Testis (tissue), 5 donors: ENCODE results near the gene AATK. TPM values are rescaled to one million over a fixed set of nuclear protein-coding genes. Genes with fewer than 3 reads are reported as not detected.

ENCODE experiments used
- DNase-seq: peaks from one replicate; pipeline ENCODE4 v3.0.0-alpha.2; 2019
- H3K27ac ChIP-seq, 2 donors: fragments of 200-600 bp; sonication (generic); one replicate each; pipeline ENCODE4 v1.5.1; 2019
- H3K27me3 ChIP-seq: fragments of 200-600 bp; sonication (generic); one replicate; pipeline ENCODE4 v1.5.1; 2019
- H3K36me3 ChIP-seq: fragments of 200-600 bp; sonication (generic); one replicate; pipeline ENCODE4 v1.5.1; 2017; ENCODE audit warnings: low read depth; ENCODE audit errors: missing control alignments
- H3K4me1 ChIP-seq: fragments of 200-600 bp; sonication (generic); one replicate; pipeline ENCODE4 v1.5.1; 2019
- H3K4me3 ChIP-seq, 2 donors: fragments of 200-600 bp; sonication (generic); one replicate each; pipeline ENCODE4 v1.5.1; 2017 to 2019
- H3K9me3 ChIP-seq: fragments of 200-600 bp; sonication (generic); one replicate; pipeline ENCODE4 v1.5.1; 2017
- POLR2A ChIP-seq: fragments of 450-650 bp; IDR thresholded peaks from one replicate; pipeline ENCODE4 v1.6.1; 2017; ENCODE audit warnings: antibody characterized with exemption, mild to moderate bottlenecking, moderate library complexity
- WGBS, 2 donors: methylation state at CpG; one replicate each; pipeline ENCODE4 v1.1.5; 2018; 5-methylcytosine and 5-hydroxymethylcytosine counted together
- intact Hi-C: fragments of 100-400 bp; cut with DNase I; formaldehyde crosslinking; loops from one replicate; pipeline ENCODE4 v1.15.1; 2023; ENCODE audit warnings: low total_unique reads
- long read RNA-seq, 2 donors: transcript quantifications; one replicate each; lab custom pipeline, GENCODE V29; 2026
- polyA plus RNA-seq: library from polyadenylated mRNA; stranded (reverse); fragments of 350-450 nt; fragmentation: Illumina TruSeq; extraction: RNeasy Lipid Tissue Mini Kit (QIAGEN cat#74804); gene quantifications from one replicate; pipeline ENCODE4 v1.2.3, GENCODE V29; 2014; ENCODE audit warnings: low read depth, low replicate concordance; ENCODE audit not compliant: insufficient read depth
- total RNA-seq, 2 donors: library from RNA; depleted of rRNA; stranded (reverse); fragments of >200 nt; gene quantifications; one replicate each; pipeline ENCODE4 v1.2.3, GENCODE V29; 2016
- TF ChIP-seq, protein P1 (sequence below), 3 experiments: fragments of 450-650 bp in 2 of 3; fragments of 200-600 bp in 1 of 3; sonication (generic) in 1 of 3; IDR thresholded peaks; one replicate each; pipeline ENCODE4 v1.5.1; 2016 to 2019; ENCODE audit warnings: antibody characterized with exemption in 3 of 3, mild to moderate bottlenecking in 2 of 3, moderate library complexity in 1 of 3

The AATK gene, protein sequence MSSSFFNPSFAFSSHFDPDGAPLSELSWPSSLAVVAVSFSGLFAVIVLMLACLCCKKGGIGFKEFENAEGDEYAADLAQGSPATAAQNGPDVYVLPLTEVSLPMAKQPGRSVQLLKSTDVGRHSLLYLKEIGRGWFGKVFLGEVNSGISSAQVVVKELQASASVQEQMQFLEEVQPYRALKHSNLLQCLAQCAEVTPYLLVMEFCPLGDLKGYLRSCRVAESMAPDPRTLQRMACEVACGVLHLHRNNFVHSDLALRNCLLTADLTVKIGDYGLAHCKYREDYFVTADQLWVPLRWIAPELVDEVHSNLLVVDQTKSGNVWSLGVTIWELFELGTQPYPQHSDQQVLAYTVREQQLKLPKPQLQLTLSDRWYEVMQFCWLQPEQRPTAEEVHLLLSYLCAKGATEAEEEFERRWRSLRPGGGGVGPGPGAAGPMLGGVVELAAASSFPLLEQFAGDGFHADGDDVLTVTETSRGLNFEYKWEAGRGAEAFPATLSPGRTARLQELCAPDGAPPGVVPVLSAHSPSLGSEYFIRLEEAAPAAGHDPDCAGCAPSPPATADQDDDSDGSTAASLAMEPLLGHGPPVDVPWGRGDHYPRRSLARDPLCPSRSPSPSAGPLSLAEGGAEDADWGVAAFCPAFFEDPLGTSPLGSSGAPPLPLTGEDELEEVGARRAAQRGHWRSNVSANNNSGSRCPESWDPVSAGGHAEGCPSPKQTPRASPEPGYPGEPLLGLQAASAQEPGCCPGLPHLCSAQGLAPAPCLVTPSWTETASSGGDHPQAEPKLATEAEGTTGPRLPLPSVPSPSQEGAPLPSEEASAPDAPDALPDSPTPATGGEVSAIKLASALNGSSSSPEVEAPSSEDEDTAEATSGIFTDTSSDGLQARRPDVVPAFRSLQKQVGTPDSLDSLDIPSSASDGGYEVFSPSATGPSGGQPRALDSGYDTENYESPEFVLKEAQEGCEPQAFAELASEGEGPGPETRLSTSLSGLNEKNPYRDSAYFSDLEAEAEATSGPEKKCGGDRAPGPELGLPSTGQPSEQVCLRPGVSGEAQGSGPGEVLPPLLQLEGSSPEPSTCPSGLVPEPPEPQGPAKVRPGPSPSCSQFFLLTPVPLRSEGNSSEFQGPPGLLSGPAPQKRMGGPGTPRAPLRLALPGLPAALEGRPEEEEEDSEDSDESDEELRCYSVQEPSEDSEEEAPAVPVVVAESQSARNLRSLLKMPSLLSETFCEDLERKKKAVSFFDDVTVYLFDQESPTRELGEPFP (N-terminal part only)
- total RNA-seq (1 to 10 TPM; 3.8 to 5.6 TPM), polyA plus RNA-seq (3.5 TPM)
- long read RNA-seq, donor 1: 0 reads
- long read RNA-seq, donor 2: 0 reads

DNA sequence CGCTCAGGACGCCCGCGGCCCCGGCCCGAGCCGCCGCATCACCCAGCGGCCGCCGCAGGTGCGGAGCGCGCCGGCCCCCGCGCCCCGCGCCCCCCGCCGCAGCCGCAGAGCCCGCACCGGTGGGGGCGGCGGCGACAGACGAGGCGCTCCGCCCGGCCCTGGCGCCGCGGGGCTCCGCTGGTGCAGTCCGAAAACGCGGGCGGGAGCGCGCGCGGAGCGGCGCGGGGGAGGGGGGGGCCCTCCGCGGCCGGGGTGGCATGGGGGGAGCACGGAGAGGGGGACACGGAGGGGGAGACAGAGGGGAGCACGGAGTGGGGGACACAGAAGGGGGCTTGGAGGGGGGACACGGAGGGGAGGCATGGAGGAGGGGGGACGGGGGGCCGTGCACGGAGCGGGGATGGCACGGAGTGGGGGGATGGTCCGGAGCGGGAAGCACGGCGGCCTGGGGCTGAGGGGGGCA lies at the start of gene AATK:
AATK (minus strand) TSS at position 189 of the 460 bp plus-strand sequence. CDS start 229 bp downstream, outside the sequence.
- no peaks in the 10 kb centered on the region for H3K9me3 ChIP-seq
- H3K27ac ChIP-seq: peak within 1 kb of the TSS; percentile 15 to 39
- intact Hi-C loops: no loop called here
- H3K4me1 ChIP-seq: peaks cover 7% of the 10 kb centered on the region
- WGBS, 2 donors: 0 to 1% methylated on average over 16 to 21 of the region's 62 CpGs
- H3K4me3 ChIP-seq: peak within 1 kb of the TSS; percentile 36 to 61
- no peak for TF ChIP-seq POLR2A
- TF ChIP-seq, protein P1, sequence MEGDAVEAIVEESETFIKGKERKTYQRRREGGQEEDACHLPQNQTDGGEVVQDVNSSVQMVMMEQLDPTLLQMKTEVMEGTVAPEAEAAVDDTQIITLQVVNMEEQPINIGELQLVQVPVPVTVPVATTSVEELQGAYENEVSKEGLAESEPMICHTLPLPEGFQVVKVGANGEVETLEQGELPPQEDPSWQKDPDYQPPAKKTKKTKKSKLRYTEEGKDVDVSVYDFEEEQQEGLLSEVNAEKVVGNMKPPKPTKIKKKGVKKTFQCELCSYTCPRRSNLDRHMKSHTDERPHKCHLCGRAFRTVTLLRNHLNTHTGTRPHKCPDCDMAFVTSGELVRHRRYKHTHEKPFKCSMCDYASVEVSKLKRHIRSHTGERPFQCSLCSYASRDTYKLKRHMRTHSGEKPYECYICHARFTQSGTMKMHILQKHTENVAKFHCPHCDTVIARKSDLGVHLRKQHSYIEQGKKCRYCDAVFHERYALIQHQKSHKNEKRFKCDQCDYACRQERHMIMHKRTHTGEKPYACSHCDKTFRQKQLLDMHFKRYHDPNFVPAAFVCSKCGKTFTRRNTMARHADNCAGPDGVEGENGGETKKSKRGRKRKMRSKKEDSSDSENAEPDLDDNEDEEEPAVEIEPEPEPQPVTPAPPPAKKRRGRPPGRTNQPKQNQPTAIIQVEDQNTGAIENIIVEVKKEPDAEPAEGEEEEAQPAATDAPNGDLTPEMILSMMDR (IDR thresholded peaks at IDR 0.05): no peak
- H3K27me3 ChIP-seq: no peaks in the 10 kb centered on the region
- no peaks in the 10 kb centered on the region for H3K36me3 ChIP-seq
- no peak for DNase-seq

DNA sequence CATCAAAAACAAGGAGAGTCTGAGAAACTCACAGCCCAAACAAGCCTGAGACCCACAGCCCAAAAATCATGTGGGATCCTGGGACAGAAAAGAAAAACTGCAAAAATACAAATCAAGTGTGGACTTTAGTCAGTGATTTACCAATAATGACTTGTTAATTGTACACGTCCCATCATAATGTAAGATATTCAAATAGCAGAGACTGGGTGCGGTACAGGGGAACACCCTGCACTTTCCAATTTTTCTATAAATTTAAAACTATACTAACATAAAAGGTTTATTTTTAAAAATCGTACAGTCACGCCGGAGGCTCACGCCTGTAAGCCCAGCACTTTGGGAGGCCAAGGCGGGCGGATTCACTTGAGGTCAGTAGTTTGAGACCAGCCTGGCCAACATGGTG lies 48.0 kb upstream of the AATK start:
- Histone ChIP-seq H3K27ac (no peak overlapping the region), H3K36me3 (no peaks in the 10 kb centered on the region), H3K9me3 (no peaks in the 10 kb centered on the region), H3K4me3 (no peak overlapping the region), H3K27me3 (no peaks in the 10 kb centered on the region), H3K4me1 (no peaks in the 10 kb centered on the region)
- DNase-seq: no peak
- intact Hi-C loops: no loop called here
- 92 to 94% methylated on average over 8 of the region's 8 CpGs for WGBS, 2 donors
- TF ChIP-seq, protein P1 (IDR thresholded peaks at IDR 0.05): no peak
- TF ChIP-seq POLR2A: no peak

DNA sequence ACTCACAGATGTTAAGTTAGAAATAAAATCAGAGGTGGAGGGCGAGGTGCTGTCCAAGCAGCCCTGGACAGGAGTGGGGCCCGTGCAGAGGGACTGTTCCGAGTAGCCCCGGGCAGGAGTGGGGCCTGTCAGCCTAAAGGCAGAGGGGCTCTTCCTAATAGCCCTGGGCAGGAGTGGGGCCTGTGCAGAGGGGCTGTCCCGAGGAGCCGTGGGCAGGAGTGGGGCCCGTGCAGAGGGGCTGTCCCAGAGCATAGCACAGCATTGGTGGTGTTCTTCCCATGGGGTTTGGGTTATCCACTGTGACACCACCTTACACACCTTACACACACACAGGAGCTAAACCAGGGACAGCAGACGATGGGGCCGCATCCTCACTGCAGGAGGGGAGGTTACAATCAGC lies 46.3 kb upstream of the AATK start:
- Histone ChIP-seq H3K27me3 (no peaks in the 10 kb centered on the region), H3K4me3 (no peak overlapping the region), H3K36me3 (no peaks in the 10 kb centered on the region), H3K27ac (no peak overlapping the region), H3K4me1 (no peaks in the 10 kb centered on the region), H3K9me3 (no peaks in the 10 kb centered on the region)
- intact Hi-C loops: no loop called here
- WGBS, 2 donors: 89 to 90% methylated on average over 5 to 9 of the region's 9 CpGs
- DNase-seq: no peak
- TF ChIP-seq, protein P1 (IDR thresholded peaks at IDR 0.05): no peak
- no peak for TF ChIP-seq POLR2A

DNA sequence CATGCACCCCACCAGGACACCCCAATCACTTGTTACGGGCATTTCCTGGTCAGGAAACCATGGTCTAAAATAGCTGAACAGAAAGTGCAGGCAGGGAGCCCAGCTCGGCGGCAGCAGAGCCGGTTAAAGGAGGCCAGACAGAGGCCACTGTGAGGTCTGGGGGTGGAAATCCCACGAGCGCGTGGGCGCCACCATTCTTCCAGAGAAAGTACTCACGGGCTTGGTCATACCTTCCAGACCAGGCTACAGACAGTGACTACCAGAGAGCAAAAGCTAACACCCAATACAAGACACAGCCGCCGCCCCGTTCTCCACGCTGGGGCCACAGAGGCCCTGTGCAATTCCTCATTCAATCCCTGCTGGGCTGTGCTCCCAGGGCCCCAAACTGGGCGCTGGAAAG lies 44.8 kb upstream of the AATK start:
- TF ChIP-seq POLR2A: no peak
- intact Hi-C loops: no loop called here
- Histone ChIP-seq H3K4me1 (no peaks in the 10 kb centered on the region), H3K36me3 (no peaks in the 10 kb centered on the region), H3K9me3 (no peaks in the 10 kb centered on the region), H3K4me3 (no peak overlapping the region), H3K27me3 (no peaks in the 10 kb centered on the region), H3K27ac (no peak overlapping the region)
- WGBS, 2 donors: 67 to 72% methylated on average over 13 to 14 of the region's 14 CpGs
- DNase-seq: no peak
